Liver (tissue), 9 donors: Measurements from ENCODE around the gene KDM4C. TPM values are rescaled to one million over a fixed set of nuclear protein-coding genes. Genes with fewer than 3 reads are reported as not detected.

Experiments
- DNase-seq: peaks from one replicate; pipeline ENCODE4 v3.0.0-alpha.2; 2017; ENCODE audit warnings: low spot score
- H3K27ac ChIP-seq, 2 donors: one replicate each; pipeline ENCODE4 v1.7.0; 2013; ENCODE audit warnings: inconsistent platforms in 2 of 2, low read length in 2 of 2, control low read depth in 1 of 2, low read depth in 1 of 2, mild to moderate bottlenecking in 1 of 2
- H3K27me3 ChIP-seq, 4 donors: one replicate each; pipeline versions ENCODE4 v1.6.1 to v1.7.0; 2013; ENCODE audit warnings: low read length in 3 of 4, inconsistent platforms in 1 of 4, mild to moderate bottlenecking in 1 of 4, moderate library complexity in 1 of 4; ENCODE audit not compliant: control insufficient read depth in 4 of 4, insufficient read depth in 4 of 4
- H3K36me3 ChIP-seq, 4 donors: one replicate each; pipeline versions ENCODE4 v1.6.1 to v1.7.0; 2013; ENCODE audit warnings: low read length in 3 of 4, mild to moderate bottlenecking in 3 of 4, low read depth in 1 of 4, moderate library complexity in 1 of 4; ENCODE audit not compliant: control insufficient read depth in 4 of 4, insufficient read depth in 3 of 4
- H3K4me1 ChIP-seq, 4 donors: one replicate each; pipeline versions ENCODE4 v1.6.1 to v1.7.0; 2013; ENCODE audit warnings: low read length in 3 of 4, mild to moderate bottlenecking in 3 of 4, moderate library complexity in 1 of 4; ENCODE audit not compliant: control insufficient read depth in 4 of 4, insufficient read depth in 4 of 4
- H3K4me3 ChIP-seq, 3 donors: one replicate each; pipeline versions ENCODE4 v1.6.1 to v1.7.0; 2013; ENCODE audit warnings: low read length in 3 of 3, control low read depth in 1 of 3, low read depth in 1 of 3, mild to moderate bottlenecking in 1 of 3
- H3K9ac ChIP-seq, 2 donors: one replicate each; pipeline ENCODE4 v1.7.0; 2013; ENCODE audit warnings: low read length in 2 of 2, mild to moderate bottlenecking in 2 of 2, moderate library complexity in 2 of 2, control low read depth in 1 of 2, low read depth in 1 of 2
- H3K9me3 ChIP-seq, 4 donors: one replicate each; pipeline versions ENCODE4 v1.6.1 to v1.7.0; 2013; ENCODE audit warnings: low read length in 3 of 4; ENCODE audit not compliant: control insufficient read depth in 4 of 4
- ATF3 ChIP-seq: IDR thresholded peaks from 2 replicates; pipeline ENCODE4 v1.6.1; 2016; ENCODE audit warnings: antibody characterized with exemption
- CTCF ChIP-seq: fragments of 150-350 bp; IDR thresholded peaks from 2 replicates; pipeline ENCODE4 v1.5.1; 2017; ENCODE audit warnings: improper control_type of control experiment, low read depth, low read length; ENCODE audit not compliant: missing input control
- EGR1 ChIP-seq, 2 donors: IDR thresholded peaks; 2 replicates each; pipeline ENCODE4 v1.6.1; 2016 to 2018; ENCODE audit warnings: antibody characterized with exemption in 2 of 2, low read depth in 2 of 2
- FOXA1 ChIP-seq: IDR thresholded peaks from 2 replicates; pipeline ENCODE4 v1.6.1; 2016; ENCODE audit warnings: antibody characterized with exemption
- FOXA2 ChIP-seq: IDR thresholded peaks from 2 replicates; pipeline ENCODE4 v1.6.1; 2016; ENCODE audit warnings: antibody characterized with exemption
- GABPA ChIP-seq, 2 donors: IDR thresholded peaks in 1 of 2; conservative IDR thresholded peaks in 1 of 2; 2 replicates each; pipeline ENCODE4 v1.6.1; 2016; ENCODE audit warnings: antibody characterized with exemption in 2 of 2, mild to moderate bottlenecking in 1 of 2, moderate library complexity in 1 of 2
- HNF4A ChIP-seq, 2 donors: conservative IDR thresholded peaks; 2 replicates each; pipeline ENCODE4 v1.6.1; 2016; ENCODE audit warnings: antibody characterized with exemption in 2 of 2, mild to moderate bottlenecking in 2 of 2
- HNF4G ChIP-seq: IDR thresholded peaks from 2 replicates; pipeline ENCODE4 v1.6.1; 2016; ENCODE audit warnings: antibody characterized with exemption
- JUND ChIP-seq, 2 donors: IDR thresholded peaks; 2 replicates each; pipeline ENCODE4 v1.6.1; 2016; ENCODE audit warnings: antibody characterized with exemption in 2 of 2
- MAX ChIP-seq: IDR thresholded peaks from 2 replicates; pipeline ENCODE4 v1.6.1; 2016; ENCODE audit warnings: antibody characterized with exemption
- NR2F2 ChIP-seq: IDR thresholded peaks from 2 replicates; pipeline ENCODE4 v1.6.1; 2016; ENCODE audit warnings: antibody characterized with exemption
- RAD21 ChIP-seq, 2 donors: IDR thresholded peaks; 2 replicates each; pipeline ENCODE4 v1.6.1; 2016; ENCODE audit warnings: antibody characterized with exemption in 2 of 2, mild to moderate bottlenecking in 2 of 2
- REST ChIP-seq: IDR thresholded peaks from 2 replicates; pipeline ENCODE4 v1.6.1; 2016; ENCODE audit warnings: antibody characterized with exemption, mild to moderate bottlenecking
- RXRA ChIP-seq, 2 donors: IDR thresholded peaks; 2 replicates each; pipeline ENCODE4 v1.6.1; 2017 to 2018; ENCODE audit warnings: antibody characterized with exemption in 2 of 2, mild to moderate bottlenecking in 1 of 2
- SP1 ChIP-seq: IDR thresholded peaks from 2 replicates; pipeline ENCODE4 v1.6.1; 2018; ENCODE audit warnings: antibody characterized with exemption, mild to moderate bottlenecking
- TAF1 ChIP-seq: conservative IDR thresholded peaks from 2 replicates; pipeline ENCODE4 v1.6.1; 2016; ENCODE audit warnings: antibody characterized with exemption, mild to moderate bottlenecking
- YY1 ChIP-seq: IDR thresholded peaks from 2 replicates; pipeline ENCODE4 v1.6.1; 2016; ENCODE audit warnings: antibody characterized with exemption, mild to moderate bottlenecking
- ZBTB33 ChIP-seq: IDR thresholded peaks from 2 replicates; pipeline ENCODE4 v1.6.1; 2016; ENCODE audit warnings: antibody characterized with exemption
- WGBS: extraction: QIAGEN DNeasy Blood & Tissue Kit; methylation state at CpG from one replicate; pipeline ENCODE4 v1.1.7; 2013; 5-methylcytosine and 5-hydroxymethylcytosine counted together
- polyA plus RNA-seq, 2 donors: library from polyadenylated mRNA; stranded (reverse) in 1 of 2; unstranded in 1 of 2; fragments of 200-250 nt in 1 of 2; fragments of >200 nt in 1 of 2; fragmentation: Nextera tagmentation in 1 of 2; extraction: Ambion mirVana in 1 of 2; gene quantifications; one replicate each; pipeline versions ENCODE4 v1.2.1 to v1.2.3, GENCODE V29; 2013 to 2015
- total RNA-seq, 2 donors: library from RNA; depleted of rRNA; stranded (reverse); fragments of >200 nt; gene quantifications; one replicate each; pipeline ENCODE4 v1.2.3, GENCODE V29; 2014
- donor health status: healthy.
- donor health status: healthy.
- donor health status: healthy.
- donor health status: healthy.
- donor health status: healthy.

The KDM4C gene
- total and polyA plus RNA-seq, 4 donors: 4.3 to 40.2 (median 24.0) TPM

GRCh38 chr9:6895754-6896153 is 138.0 kb downstream of the KDM4C start:
- no peaks in the 10 kb centered on the region for H3K27me3 ChIP-seq
- no peaks in the 10 kb centered on the region for H3K9me3 ChIP-seq
- H3K4me1 ChIP-seq: peaks cover 0 to 3% (median 0%) of the 10 kb centered on the region in 4 donors
- H3K9ac ChIP-seq: no peak overlapping the region
- peaks cover 0 to 9% (median 3%) of the 10 kb centered on the region in 4 donors for H3K36me3 ChIP-seq
- no peak overlapping the region for H3K27ac ChIP-seq
- no peak overlapping the region for H3K4me3 ChIP-seq
- 99% methylated on average over 1 of the region's 1 CpG for WGBS
- TF ChIP-seq EGR1 (IDR thresholded peaks at IDR 0.05; ENCODE audit: low read depth in 2 of 2) (no peak), SP1 (no peak), TAF1 (no peak), FOXA1 (no peak), ZBTB33 (no peak), HNF4A (conservative IDR thresholded peaks at IDR 0.05) (no peak), NR2F2 (no peak), HNF4G (no peak), ATF3 (no peak), RXRA (IDR thresholded peaks at IDR 0.05) (no peak), RAD21 (IDR thresholded peaks at IDR 0.05) (no peak), JUND (IDR thresholded peaks at IDR 0.05) (no peak), YY1 (no peak), CTCF (no peak), GABPA (IDR thresholded peaks at IDR 0.05 in 1 of 2, conservative IDR thresholded peaks at IDR 0.05 in 1 of 2) (no peak), MAX (no peak), REST (no peak), FOXA2 (no peak)
- DNase-seq: no peak
